ENCODE measurements around the gene SLC29A1.

SLC29A1 gene

GRCh38 chr6:44235269-44235668 lies 11.9 kb downstream of the SLC29A1 start:
- H3K27ac ChIP-seq, result peak overlapping the region; percentile 73; the same call in 1 of the 2 replicates
- TF ChIP-seq CTCF (IDR thresholded peaks at IDR 0.05) (no peak), ZFX (IDR thresholded peaks at IDR 0.05; ENCODE audit: borderline replicate concordance) (no peak)

- TF ChIP-seq CTCF (IDR thresholded peaks at IDR 0.05) (no peak), ZFX (IDR thresholded peaks at IDR 0.05; ENCODE audit: borderline replicate concordance) (no peak)
- H3K27ac ChIP-seq, result peak overlapping the region; percentile 73
These were observed 12.6 kb downstream of the SLC29A1 start for GRCh38 chr6:44235891-44236516.

GRCh38 chr6:44237021-44237812 lies 13.8 kb downstream of the SLC29A1 start:
- H3K27ac ChIP-seq, result peak overlapping the region; percentile 73
- TF ChIP-seq CTCF (IDR thresholded peaks at IDR 0.05), result no peak
- no peak for TF ChIP-seq ZFX (IDR thresholded peaks at IDR 0.05; ENCODE audit: borderline replicate concordance)

- TF ChIP-seq ZFX (IDR thresholded peaks at IDR 0.05; ENCODE audit: borderline replicate concordance) (no peak), CTCF (IDR thresholded peaks at IDR 0.05) (peak; percentile 97)
- H3K27ac ChIP-seq, result peak overlapping the region; percentile 73
These were observed 14.5 kb downstream of the SLC29A1 start for GRCh38 chr6:44237813-44238433.

- peak overlapping the region; percentile 73; the same call in 1 of the 2 replicates for H3K27ac ChIP-seq
- TF ChIP-seq ZFX (IDR thresholded peaks at IDR 0.05; ENCODE audit: borderline replicate concordance), result no peak
- TF ChIP-seq CTCF (IDR thresholded peaks at IDR 0.05), result no peak
These were observed 15.4 kb downstream of the SLC29A1 start for GRCh38 chr6:44238687-44239350.

- TF ChIP-seq ZFX (IDR thresholded peaks at IDR 0.05; ENCODE audit: borderline replicate concordance) (no peak), CTCF (IDR thresholded peaks at IDR 0.05) (no peak)
- H3K27ac ChIP-seq, result no peak overlapping the region
These were observed 19.9 kb downstream of the SLC29A1 start for GRCh38 chr6:44243345-44243744.

Measured in 22Rv1 (cell line).